ENCODE data around the gene PSG2.
"Not testable (repeated sequence)": the region's sequence is repeated elsewhere in the genome, so short reads cannot be mapped to it uniquely, and the experiment has no call there.

Gene PSG2

DNA sequence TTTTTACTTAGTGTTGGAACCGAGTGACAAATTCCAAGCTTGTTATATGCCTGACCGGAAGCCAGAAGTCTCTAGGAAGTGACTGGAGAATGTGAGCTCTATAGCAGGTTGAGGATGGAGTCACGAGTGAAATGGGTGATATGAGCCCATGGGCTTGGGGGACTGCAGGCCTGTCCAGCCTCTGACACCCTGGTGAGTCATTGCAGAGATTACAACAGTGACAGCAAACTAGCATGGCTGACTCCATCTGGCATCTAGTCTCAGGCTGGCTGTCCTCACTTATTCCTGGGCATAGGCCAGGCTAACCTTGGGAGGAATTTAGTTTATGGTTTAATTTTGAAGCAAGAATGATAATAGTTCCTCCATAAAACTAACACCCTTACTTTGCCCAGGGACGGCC lies 4.6 kb downstream of the PSG2 start:
- not testable (repeated sequence) for DNase-seq (ENCODE audit: low read depth in 3 of 3)

- not testable (repeated sequence) for DNase-seq (ENCODE audit: low read depth in 3 of 3)
Observed at GRCh38 chr19:43062418-43062817, 20.1 kb downstream of the PSG2 start.

GRCh38 chr19:43061326-43061725 lies 21.2 kb downstream of the PSG2 start:
- not testable (repeated sequence) for DNase-seq (ENCODE audit: low read depth in 3 of 3)

DNA sequence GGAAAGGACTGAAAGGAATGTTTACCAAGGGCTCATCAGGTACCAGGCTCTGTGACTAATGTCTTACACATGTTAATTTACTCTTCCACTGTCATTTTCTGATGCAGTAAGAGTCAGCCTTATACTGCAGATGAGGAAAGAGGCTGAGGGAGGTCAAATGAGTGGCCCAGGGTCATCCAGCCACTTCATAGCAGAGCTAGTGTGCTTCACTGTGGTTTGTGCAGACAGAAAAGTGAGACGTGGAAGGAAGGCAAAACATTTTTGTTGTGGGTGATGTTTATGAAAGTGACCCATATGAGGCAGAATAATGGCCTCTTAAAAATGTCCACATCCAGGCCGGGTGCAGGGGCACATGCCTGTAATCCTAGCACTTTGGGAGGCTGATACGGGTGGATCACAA lies 22.2 kb downstream of the PSG2 start:
- not testable (repeated sequence) for DNase-seq (ENCODE audit: low read depth in 3 of 3)

DNA sequence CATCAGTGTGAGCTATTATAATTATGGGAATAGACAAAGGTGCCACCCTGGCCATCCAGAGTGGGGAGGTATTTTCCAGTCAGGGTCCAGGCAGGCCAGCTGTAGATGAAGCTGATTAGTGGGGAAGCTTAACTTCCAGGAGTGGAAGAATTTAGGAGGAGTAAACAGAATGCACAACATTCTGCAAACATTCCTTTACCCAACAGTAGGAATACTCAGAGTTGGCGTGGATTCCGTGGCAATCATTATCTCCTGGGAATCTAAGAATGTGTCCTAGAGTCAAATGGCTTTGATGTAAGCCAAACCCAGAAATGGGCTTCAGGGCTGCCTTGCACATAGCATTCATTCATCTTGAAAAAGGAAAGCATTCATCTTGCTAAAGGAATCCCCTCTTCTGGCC lies 23.0 kb downstream of the PSG2 start:
- not testable (repeated sequence) for DNase-seq (ENCODE audit: low read depth in 3 of 3)

DNA sequence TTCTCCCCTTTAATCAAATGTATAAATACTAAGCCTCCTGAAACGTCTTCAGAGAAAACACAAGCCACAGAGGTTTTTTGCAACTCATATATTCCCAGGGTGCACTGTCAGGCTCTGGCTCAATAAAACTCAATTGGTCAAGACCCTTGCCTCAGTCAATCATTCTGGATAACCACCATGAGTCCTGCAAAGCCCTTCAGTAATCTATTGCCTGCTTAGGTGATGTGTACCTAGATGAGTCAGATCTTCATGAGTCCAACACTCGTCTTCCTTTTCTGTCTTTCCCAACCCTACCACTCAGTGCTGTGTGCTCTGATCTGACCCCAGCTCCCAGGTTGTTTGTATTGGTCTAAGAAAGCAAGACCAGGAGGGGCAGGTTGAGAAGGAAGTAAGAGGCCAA lies 24.1 kb downstream of the PSG2 start:
- not testable (repeated sequence) for DNase-seq (ENCODE audit: low read depth in 3 of 3)

DNA sequence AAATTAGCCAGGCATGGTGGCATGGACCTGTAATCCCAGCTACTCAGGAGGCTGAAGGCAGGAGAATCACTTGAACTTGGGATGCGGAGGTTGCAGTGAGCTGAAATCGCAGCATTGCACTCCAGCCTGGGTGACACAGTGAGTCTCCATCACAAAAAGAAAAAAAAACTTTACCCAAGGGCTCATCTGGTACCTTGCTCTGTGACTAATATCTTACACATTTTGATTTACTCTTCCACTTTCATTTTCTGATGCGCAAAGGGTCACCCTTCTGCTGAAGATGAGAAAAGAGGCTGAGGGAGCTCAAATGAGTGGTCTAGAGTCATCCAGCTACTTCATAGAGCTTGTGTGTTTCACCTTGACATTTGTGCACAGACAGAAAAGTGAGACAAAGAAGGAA lies 34.5 kb downstream of the PSG2 start:
- DNase-seq (ENCODE audit: low read depth in 3 of 3): not testable (repeated sequence)

- DNase-seq (ENCODE audit: low read depth in 3 of 3): not testable (repeated sequence)
Observed at GRCh38 chr19:43046578-43046977, 35.9 kb downstream of the PSG2 start.

DNA sequence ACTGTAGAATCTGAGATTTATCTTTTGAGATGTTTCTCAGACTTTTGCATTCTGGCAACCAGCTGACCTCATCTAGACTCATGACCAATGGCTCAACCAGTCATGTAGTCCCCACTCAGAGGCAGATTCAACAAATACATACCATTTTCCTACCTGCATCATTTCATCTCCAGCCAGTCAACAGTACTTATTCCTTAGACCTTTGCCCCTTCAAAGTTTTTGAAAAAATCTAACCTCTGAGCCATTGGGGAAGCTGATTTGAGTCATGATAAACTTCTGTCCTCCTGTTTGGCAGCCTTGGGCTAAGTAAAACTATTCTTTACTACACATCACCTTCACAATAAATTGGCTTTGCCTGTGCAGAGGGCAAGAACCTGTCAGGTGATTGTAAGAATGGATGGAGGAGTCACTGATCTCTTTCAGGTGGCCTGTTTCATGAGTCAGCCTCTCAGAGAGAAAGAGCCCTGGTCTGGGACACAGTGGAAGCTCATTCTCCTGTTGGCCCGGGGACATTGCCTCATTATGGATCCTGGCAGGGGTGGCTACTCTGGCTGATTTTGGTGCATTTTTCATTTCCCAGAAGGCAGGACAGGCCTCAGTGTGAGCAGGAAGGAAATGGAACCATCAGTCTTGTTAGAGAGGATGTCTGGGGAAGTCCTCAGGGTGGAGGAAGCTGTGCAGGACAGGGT lies 38.9 kb downstream of the PSG2 start:
- DNase-seq (ENCODE audit: low read depth in 3 of 3): not testable (repeated sequence)

GRCh38 chr19:43031645-43032044 lies 50.9 kb downstream of the PSG2 start:
- not testable (repeated sequence) for DNase-seq (ENCODE audit: low read depth in 3 of 3)

- DNase-seq (ENCODE audit: low read depth in 3 of 3): no peak
Observed at GRCh38 chr19:43028866-43029265, 53.6 kb downstream of the PSG2 start.

- not testable (repeated sequence) for DNase-seq (ENCODE audit: low read depth in 3 of 3)
Observed at GRCh38 chr19:43027985-43028384, 54.5 kb downstream of the PSG2 start.

GRCh38 chr19:43027061-43027460 lies 55.4 kb downstream of the PSG2 start:
- not testable (repeated sequence) for DNase-seq (ENCODE audit: low read depth in 3 of 3)

GRCh38 chr19:43026369-43026768 lies 56.1 kb downstream of the PSG2 start, which contains the start of gene PSG11:
PSG11 (minus strand) TSS chr19:43026469; CDS start chr19:43026372, 97 bp downstream.
- DNase-seq (ENCODE audit: low read depth in 3 of 3): not testable (repeated sequence)

DNA sequence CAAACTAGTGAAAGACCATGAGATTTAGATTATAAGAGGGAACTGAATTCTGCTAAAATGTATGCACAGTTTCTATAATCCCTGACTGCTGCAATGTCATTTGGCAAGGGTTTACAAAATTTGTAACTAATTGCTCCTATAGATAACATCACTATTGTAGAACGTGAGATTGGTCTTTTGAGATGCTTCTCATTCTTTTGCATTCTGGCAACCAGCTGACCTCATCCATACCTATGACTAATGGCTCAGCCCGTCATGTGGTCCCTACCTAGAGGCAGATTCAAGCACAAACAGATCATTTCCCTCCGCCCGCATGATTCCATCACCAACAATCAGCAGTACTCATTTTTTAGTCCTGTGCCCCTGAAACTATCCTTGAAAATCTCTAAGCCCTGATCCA lies 60.4 kb downstream of the PSG2 start:
- not testable (repeated sequence) for DNase-seq (ENCODE audit: low read depth in 3 of 3)

- not testable (repeated sequence) for DNase-seq (ENCODE audit: low read depth in 3 of 3)
Observed at GRCh38 chr19:43021629-43022028, 60.9 kb downstream of the PSG2 start.

- not testable (repeated sequence) for DNase-seq (ENCODE audit: low read depth in 3 of 3)
Observed at GRCh38 chr19:43019588-43019987, 62.9 kb downstream of the PSG2 start.
